HG03103 (cell line): ENCODE data around the gene JPH4.
"Not testable (repeated sequence)": the region's sequence is repeated elsewhere in the genome, so short reads cannot be mapped to it uniquely, and the experiment has no call there.

Experiments used
- ATAC-seq: cut with Tn5 transposase; IDR thresholded peaks from one replicate; pipeline ENCODE4 v1.9.1; 2021; ENCODE audit warnings: low read depth; ENCODE audit not compliant: unreplicated experiment

JPH4 gene

DNA sequence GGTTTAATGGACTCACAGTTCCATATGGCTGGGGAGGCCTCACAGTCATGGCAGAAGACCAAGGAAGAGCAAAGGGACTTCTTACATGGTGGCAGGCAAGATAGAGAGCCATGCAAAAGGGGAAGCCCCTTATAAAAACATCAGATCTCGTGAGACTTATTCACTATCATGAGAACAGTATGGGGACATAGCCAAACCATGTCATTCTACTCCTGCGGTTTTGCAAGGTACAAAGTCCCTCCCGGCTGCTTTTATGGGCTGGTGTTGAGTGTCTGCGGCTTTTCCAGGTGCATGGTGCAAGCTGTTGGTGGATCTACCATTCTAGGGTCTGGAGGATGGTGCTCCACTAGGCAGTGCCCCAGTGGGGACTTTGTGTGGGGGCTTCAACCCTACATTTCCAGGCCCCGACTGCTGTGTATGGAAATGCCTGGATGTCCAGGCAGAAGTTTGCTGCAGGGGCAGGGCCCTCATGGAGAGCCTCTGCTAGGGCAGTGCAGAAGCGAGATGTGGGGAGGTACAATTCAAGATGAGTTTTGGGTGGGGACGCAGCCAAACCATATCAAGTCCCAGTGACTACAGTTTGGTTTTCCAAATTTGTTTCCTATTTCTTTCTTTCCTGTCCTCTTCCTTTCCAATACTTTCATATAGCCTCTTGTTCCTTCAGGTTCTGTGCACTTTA, 31.0 kb upstream of the JPH4 start:
- ATAC-seq: not testable (repeated sequence)

- ATAC-seq: no peak
Observed at GRCh38 chr14:23609001-23609400, 30.4 kb upstream of the JPH4 start.

GRCh38 chr14:23608454-23608853, 29.9 kb upstream of the JPH4 start:
- no peak for ATAC-seq

- ATAC-seq: peak; percentile 70
Observed at GRCh38 chr14:23605931-23606585, 27.5 kb upstream of the JPH4 start.

- ATAC-seq: no peak
Observed at GRCh38 chr14:23604675-23605170, 26.1 kb upstream of the JPH4 start.

GRCh38 chr14:23604148-23604547, 25.6 kb upstream of the JPH4 start:
- ATAC-seq: no peak

DNA sequence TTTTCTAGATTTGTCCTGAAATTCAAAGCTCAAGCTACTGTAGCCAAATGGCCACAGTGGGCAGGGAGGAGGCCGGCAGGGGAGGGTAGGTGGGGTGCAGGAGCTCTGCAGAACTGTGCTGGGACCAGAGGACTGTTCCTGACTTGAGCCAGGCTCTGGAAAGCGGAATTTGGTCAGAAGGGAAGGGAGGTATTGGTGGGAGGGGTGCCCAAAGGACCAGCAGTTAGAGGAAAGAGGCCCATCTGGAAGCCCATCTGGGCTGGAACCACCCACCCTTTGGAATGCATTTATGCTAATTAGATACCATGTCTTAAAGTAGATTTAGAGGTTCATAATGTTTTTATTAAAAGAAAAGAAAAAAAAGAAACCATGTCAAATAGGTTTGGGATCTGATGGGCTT, 24.5 kb upstream of the JPH4 start:
- ATAC-seq: no peak

DNA sequence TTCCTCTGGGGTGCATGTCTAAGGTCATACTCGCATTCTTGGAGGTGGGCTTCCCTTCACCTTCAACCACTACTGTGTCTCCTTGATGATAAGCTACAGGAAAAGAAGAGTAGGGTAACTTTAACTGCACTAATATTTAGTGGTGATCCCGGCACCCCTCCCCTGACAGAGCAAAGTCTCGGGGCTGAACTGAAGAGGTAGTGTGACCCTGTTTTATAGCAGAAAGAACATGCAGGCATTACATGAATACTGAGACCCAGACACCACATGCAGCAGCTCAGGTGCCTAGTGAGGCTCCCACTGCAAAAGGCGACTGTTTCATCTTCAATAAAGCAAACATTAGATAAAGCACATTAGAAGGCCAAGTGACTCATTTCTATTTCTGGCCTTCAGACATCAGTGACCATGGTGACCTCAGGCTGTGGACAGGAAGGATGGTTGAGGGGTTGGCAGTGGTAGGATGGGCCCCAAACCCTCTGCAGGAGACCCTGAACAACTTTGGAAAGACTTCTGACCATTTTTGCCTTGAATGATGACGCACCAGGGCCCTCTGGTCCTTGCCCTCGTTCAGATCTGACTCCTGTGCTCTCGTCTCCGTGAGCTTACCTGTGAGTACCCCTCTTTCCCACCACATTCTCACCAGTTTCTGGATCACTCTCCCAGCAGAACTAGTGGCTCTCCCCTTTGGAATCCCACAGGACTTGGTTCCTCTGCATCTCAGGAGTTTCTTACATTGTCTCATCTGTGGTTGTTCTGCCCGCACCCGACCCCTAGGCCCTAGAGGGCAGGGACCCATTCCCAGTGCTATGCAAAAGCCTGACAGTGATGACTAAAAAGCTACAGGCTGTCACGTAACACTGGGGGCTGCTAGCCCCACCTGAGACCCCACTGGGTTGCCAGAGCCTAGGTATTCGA, 23.8 kb upstream of the JPH4 start:
- ATAC-seq: no peak

DNA sequence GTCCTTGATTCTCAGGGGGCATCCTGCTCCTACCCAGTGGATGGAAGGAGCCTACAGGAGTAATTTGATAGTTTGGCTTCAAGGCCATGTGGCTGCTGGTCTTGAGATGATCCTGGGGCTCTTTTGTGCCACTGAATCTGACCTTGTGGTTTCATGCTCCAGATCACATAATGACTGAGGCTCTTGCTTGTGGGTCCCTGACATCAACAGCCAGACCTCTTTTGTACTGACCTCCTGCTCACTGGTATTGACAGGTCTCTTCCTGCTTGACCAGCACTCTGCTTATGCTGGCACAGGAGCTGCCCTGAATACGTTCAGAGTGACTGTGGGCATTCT, 23.2 kb upstream of the JPH4 start:
- no peak for ATAC-seq

GRCh38 chr14:23601424-23601823, 22.8 kb upstream of the JPH4 start:
- no peak for ATAC-seq

DNA sequence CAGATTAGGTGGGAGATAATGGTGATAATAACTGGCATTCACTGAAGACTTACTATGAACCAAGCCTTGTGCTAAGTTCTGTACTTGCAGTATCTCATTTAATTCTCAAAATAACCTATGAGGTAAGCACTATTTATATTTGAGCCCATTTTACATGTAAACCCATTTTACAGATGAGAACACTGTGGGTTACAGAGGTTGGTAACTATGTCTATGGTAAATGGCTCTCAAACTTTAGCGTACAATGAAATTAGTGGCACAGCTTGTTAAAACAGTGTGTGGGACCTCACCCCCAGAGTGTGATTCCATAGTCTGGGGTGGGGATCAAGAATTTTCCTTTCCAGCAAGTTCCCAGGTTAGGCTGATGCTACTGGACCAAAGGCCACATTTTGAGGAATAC, 22.2 kb upstream of the JPH4 start:
- no peak for ATAC-seq

GRCh38 chr14:23600322-23600707, 21.7 kb upstream of the JPH4 start:
- ATAC-seq: no peak

DNA sequence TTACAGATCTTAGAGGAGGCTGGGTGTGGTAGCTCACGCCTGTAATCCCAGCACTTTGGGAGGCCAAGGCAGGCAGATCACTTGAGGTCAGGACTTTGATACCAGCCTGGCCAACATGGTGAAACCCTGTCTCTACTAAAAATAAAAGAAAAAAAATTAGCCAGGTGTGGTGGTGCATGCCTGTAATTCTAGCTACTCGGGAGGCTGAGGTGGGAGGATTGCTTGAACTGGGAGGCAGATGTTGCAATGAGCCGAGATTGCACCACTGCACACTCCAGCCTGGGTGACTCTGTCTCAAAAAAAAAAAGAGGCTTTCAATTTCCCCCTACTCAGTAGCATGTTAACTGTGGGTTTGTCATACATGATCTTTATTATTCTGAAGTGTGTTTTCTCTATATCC, 15.6 kb upstream of the JPH4 start:
- ATAC-seq: not testable (repeated sequence)

GRCh38 chr14:23590198-23590597, 11.6 kb upstream of the JPH4 start:
- no peak for ATAC-seq

DNA sequence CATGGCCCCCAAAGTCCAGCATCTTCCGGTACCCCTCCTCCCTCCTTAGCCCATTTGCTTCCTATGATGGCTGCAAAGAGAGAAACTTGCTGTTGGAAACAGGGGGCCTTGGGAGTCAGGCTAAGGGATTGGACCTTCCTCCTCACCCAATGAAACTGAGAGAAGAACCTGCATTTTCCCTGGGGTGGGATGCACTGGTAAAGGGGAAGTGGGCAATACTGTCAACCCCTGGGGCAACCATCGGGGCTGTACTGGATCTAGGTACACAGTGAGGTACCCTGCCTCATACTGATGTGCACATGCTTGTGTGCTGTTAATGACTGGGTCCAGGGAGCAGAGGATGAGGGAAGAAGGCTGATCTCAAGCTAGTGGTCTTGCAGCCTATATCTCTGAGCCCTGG, 11.0 kb upstream of the JPH4 start:
- ATAC-seq: no peak

DNA sequence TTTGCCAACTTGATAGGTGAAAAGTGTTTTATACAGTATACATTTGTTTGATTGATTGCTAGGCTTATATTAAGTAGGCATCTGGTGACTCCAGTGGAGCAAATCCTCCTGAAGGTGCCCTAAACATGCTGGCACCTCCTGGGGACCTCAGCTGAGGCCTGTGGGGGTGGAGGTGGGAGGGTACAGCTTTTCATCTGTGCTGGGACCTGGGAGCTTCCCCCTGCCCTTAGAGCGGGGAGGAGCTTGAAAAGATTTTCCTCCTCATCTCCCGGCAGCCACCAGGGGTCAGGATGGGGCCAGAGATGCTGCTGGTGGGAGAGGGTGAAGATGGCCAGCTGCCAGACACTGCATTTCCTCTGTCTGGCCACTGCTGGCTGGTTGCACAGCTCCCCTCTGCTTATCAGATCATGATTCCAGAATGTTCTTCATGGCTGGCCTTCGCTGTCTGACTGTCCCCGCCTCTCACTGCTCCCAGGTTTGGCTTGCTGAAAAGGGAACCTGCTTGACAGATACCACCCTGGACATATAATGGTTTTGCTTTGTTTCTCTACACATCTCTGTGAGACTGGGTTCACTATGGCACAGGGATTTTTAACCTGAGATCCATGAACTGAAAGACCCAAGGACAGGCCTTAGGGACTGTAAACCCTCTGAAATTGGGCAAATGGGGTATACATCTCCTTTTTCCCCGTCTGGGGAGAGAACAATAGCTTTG, 10.5 kb upstream of the JPH4 start:
- ATAC-seq: peak; percentile 93

- not testable (repeated sequence) for ATAC-seq
Observed at GRCh38 chr14:23584527-23585203, 6.1 kb upstream of the JPH4 start.

GRCh38 chr14:23583761-23584526, 5.4 kb upstream of the JPH4 start:
- ATAC-seq: not testable (repeated sequence)
